GM12878 (cell line): ENCODE measurements around the gene RBM4. TPM values are rescaled to one million over a fixed set of nuclear protein-coding genes. Genes with fewer than 3 reads are reported as not detected.

ENCODE experiments used
- ATAC-seq: fragments of 200-7000 bp; cut with Tn5 transposase; 3 replicates; pipeline ENCODE4 v1.9.1; 2020; ENCODE audit warnings: mild to moderate bottlenecking, moderate library complexity
- BruUV-seq: library from RNA; stranded (reverse); fragments of 400-500 nt; replicated peaks from 2 replicates; lab custom pipeline; 2021; lab: Mats Ljungman, UMichigan
- CTCF ChIA-PET: fragments of 300-600 bp; sonication (Branson Sonifier 250); formaldehyde crosslinking; extraction: SDS; loops from one replicate; lab custom pipeline; 2021; ENCODE audit warnings: inconsistent platforms; lab: Yijun Ruan, JAX
- POLR2A ChIA-PET: fragments of 350-600 bp; formaldehyde crosslinking; extraction: SDS; loops from one replicate; lab custom pipeline; 2021; ENCODE audit warnings: inconsistent platforms; lab: Charles Lee
- RAD21 ChIA-PET: fragments of 300-600 bp; sonication (Branson Sonifier 250); formaldehyde crosslinking; loops from one replicate; lab custom pipeline; 2023; ENCODE audit warnings: antibody characterized with exemption; ENCODE audit not compliant: unreplicated experiment; lab: Charles Lee
- SMC1A ChIA-PET: fragments of 300-600 bp; sonication (Branson Sonifier 250); formaldehyde crosslinking; loops from one replicate; lab custom pipeline; 2023; ENCODE audit not compliant: unreplicated experiment, uncharacterized antibody; lab: Charles Lee
- DNase-seq: peaks from one replicate; pipeline ENCODE4 v3.0.0-alpha.2; 2011; ENCODE audit warnings: low read depth, low spot score
- FAIRE-seq: peaks from 3 replicates; lab custom pipeline; 2011; peaks lifted over from hg19 to GRCh38; lab: Jason Lieb, UNC
- H2AFZ ChIP-seq: 2 replicates; pipeline ENCODE4 v1.6.0; 2011; ENCODE audit warnings: low read depth, low read length, control low read depth; ENCODE audit not compliant: control insufficient read depth
- H3K27ac ChIP-seq: 2 replicates; pipeline ENCODE4 v1.5.1; 2011; ENCODE audit warnings: control low read depth; ENCODE audit not compliant: control insufficient read depth, insufficient read depth
- H3K27me3 ChIP-seq, 2 experiments: replicated peaks in 1 of 2; 2 replicates each; pipeline versions ENCODE4 v1.6.0 to v1.6.1; 2011; ENCODE audit warnings: low read length in 1 of 2; ENCODE audit not compliant: control insufficient read depth in 2 of 2, insufficient read depth in 2 of 2
- H3K36me3 ChIP-seq, 2 experiments: 2 replicates each; pipeline ENCODE4 v1.5.1; 2011; ENCODE audit warnings: low read length in 1 of 2; ENCODE audit not compliant: control insufficient read depth in 2 of 2, insufficient read depth in 2 of 2
- H3K4me1 ChIP-seq: 2 replicates; pipeline ENCODE4 v1.6.1; 2011; ENCODE audit warnings: mild to moderate bottlenecking, low read length, moderate library complexity, mixed read lengths; ENCODE audit not compliant: control insufficient read depth, insufficient read depth
- H3K4me2 ChIP-seq: 2 replicates; pipeline ENCODE4 v1.6.0; 2011; ENCODE audit warnings: control low read depth; ENCODE audit not compliant: control insufficient read depth, insufficient read depth
- H3K4me3 ChIP-seq: fragments of 200-600 bp; sonication (generic); 2 replicates; pipeline ENCODE4 v1.5.1; 2016
- H3K79me2 ChIP-seq: 2 replicates; pipeline ENCODE4 v1.6.0; 2011; ENCODE audit warnings: low read length; ENCODE audit not compliant: control insufficient read depth, insufficient read depth
- H3K9ac ChIP-seq: 2 replicates; pipeline ENCODE4 v1.8.0; 2011; ENCODE audit warnings: low read length, control low read depth, mixed read lengths; ENCODE audit not compliant: control insufficient read depth, insufficient read depth
- H3K9me3 ChIP-seq: replicated peaks from 3 replicates; pipeline ENCODE4 v1.5.1; 2011; ENCODE audit warnings: mild to moderate bottlenecking, low read length; ENCODE audit not compliant: control insufficient read depth, insufficient read depth
- H4K20me1 ChIP-seq: 2 replicates; pipeline ENCODE4 v1.6.0; 2011; ENCODE audit not compliant: control insufficient read depth, insufficient read depth
- CHD2 ChIP-seq: IDR thresholded peaks from 2 replicates; pipeline ENCODE4 v1.6.1; 2011; ENCODE audit warnings: low read depth, low read length, improper control_type of control experiment, borderline replicate concordance
- CREM ChIP-seq: IDR thresholded peaks from 2 replicates; pipeline ENCODE4 v1.6.1; 2014; ENCODE audit warnings: antibody characterized with exemption, low read depth
- KDM1A ChIP-seq: fragments of 200-600 bp; sonication (generic); IDR thresholded peaks from 2 replicates; pipeline ENCODE4 v1.6.1; 2016; ENCODE audit warnings: borderline replicate concordance
- LARP7 ChIP-seq: fragments of 450-650 bp; IDR thresholded peaks from 2 replicates; pipeline ENCODE4 v1.6.1; 2017; ENCODE audit warnings: mild to moderate bottlenecking
- MEF2A ChIP-seq: IDR thresholded peaks from 2 replicates; pipeline ENCODE4 v1.6.1; 2011; ENCODE audit warnings: low read depth, mild to moderate bottlenecking, low read length, moderate library complexity; ENCODE audit not compliant: insufficient read depth
- MLLT1 ChIP-seq: fragments of 450-650 bp; IDR thresholded peaks from 2 replicates; pipeline ENCODE4 v1.6.1; 2016; ENCODE audit warnings: mild to moderate bottlenecking
- MTA3 ChIP-seq: IDR thresholded peaks from 2 replicates; pipeline ENCODE4 v1.6.1; 2012; ENCODE audit warnings: low read length, inconsistent platforms, borderline replicate concordance
- NFYA ChIP-seq: IDR thresholded peaks from 2 replicates; pipeline ENCODE4 v1.6.1; 2011; ENCODE audit warnings: low read depth, mild to moderate bottlenecking, low read length, improper control_type of control experiment, borderline replicate concordance
- PAX5 ChIP-seq: IDR thresholded peaks from 2 replicates; pipeline ENCODE4 v1.6.1; 2011; ENCODE audit warnings: low read depth, low read length, borderline replicate concordance
- PAX8 ChIP-seq: fragments of 450-650 bp; IDR thresholded peaks from 2 replicates; pipeline ENCODE4 v1.6.1; 2017; ENCODE audit warnings: mild to moderate bottlenecking, moderate library complexity
- RB1 ChIP-seq: fragments of 450-650 bp; formaldehyde crosslinking; IDR thresholded peaks from 2 replicates; pipeline ENCODE4 v1.6.1; 2017; ENCODE audit warnings: mild to moderate bottlenecking, borderline replicate concordance
- RUNX3 ChIP-seq: IDR thresholded peaks from 2 replicates; pipeline ENCODE4 v1.6.1; 2012; ENCODE audit warnings: low read length, inconsistent platforms
- SMAD1 ChIP-seq: fragments of 450-650 bp; IDR thresholded peaks from 2 replicates; pipeline ENCODE4 v1.6.1; 2018; ENCODE audit warnings: mild to moderate bottlenecking, low read depth; ENCODE audit not compliant: partially characterized antibody
- SMC3 ChIP-seq: IDR thresholded peaks from 2 replicates; pipeline ENCODE4 v1.6.1; 2011; ENCODE audit warnings: low read length, improper control_type of control experiment, borderline replicate concordance
- SPI1 ChIP-seq: IDR thresholded peaks from 2 replicates; pipeline ENCODE4 v1.6.1; 2011; ENCODE audit warnings: low read depth, mild to moderate bottlenecking, low read length, moderate library complexity, borderline replicate concordance; ENCODE audit not compliant: insufficient read depth
- ZBTB11 ChIP-seq: fragments of 450-650 bp; formaldehyde crosslinking; IDR thresholded peaks from 2 replicates; pipeline ENCODE4 v1.5.0; 2022; ENCODE audit warnings: mild to moderate bottlenecking, missing genetic modification characterization
- WGBS: methylation state at CpG from one replicate; pipeline ENCODE4 v1.1.6; 2016; ENCODE audit warnings: low lambda C conversion rate; ENCODE audit not compliant: insufficient replicate concordance, insufficient coverage; ENCODE audit errors: missing lambda C conversion rate; 5-methylcytosine and 5-hydroxymethylcytosine counted together
- in situ Hi-C: fragments of 300-500 bp; cut with MboI; formaldehyde crosslinking; loops from 9 replicates; pipeline ENCODE4 v1.14.3; 2018; ENCODE audit warnings: mixed read lengths
- intact Hi-C: fragments of 100-400 bp; cut with micrococcal nuclease; formaldehyde crosslinking; loops from one replicate; pipeline ENCODE4 v1.14.2; 2022; ENCODE audit not compliant: unreplicated experiment
- polyA plus RNA-seq, 11 experiments: library from polyadenylated mRNA; depleted of rRNA in 4 of 11; unstranded in 6 of 11; stranded (reverse) in 5 of 11; fragments of >200 nt; fragmentation: Nextera tagmentation in 4 of 11; fragmentation: Illumina TruSeq in 1 of 11; extraction: Ambion mirVana in 4 of 11; extraction: Trizol in 1 of 11; gene quantifications; 1 replicate in 1 of 11; 2 replicates in 10 of 11; pipeline versions ENCODE4 v1.2.1 to v1.2.3, GENCODE V29; 2011 to 2016; ENCODE audit warnings: inconsistent platforms in 2 of 11, missing spikeins in 2 of 11, low read depth in 1 of 11
- total RNA-seq, 4 experiments: library from RNA; depleted of rRNA in 3 of 4; stranded (reverse); fragments of >200 nt in 3 of 4; fragmentation: Illumina TruSeq in 1 of 4; extraction: Trizol in 1 of 4; gene quantifications; 2 replicates each; pipeline versions ENCODE4 v1.2.1 to v1.2.3, GENCODE V29; 2013 to 2021
- TF ChIP-seq, protein P1 (sequence below): fragments of 450-650 bp; IDR thresholded peaks from 2 replicates; pipeline ENCODE4 v1.6.1; 2017; ENCODE audit warnings: borderline replicate concordance

RBM4 gene
- total and polyA plus RNA-seq, 10 of the 15 experiments (the other 5 are each of a cell fraction or from before 2014, with no cell fraction given) = 105 to 224 (median 138) TPM

- FAIRE-seq = no peak
- Histone ChIP-seq H3K4me1 (peaks cover 7% of the 10 kb centered on the region), H3K36me3 (peaks cover 0 to 9% of the 10 kb centered on the region in 2 experiments; a peak in 3 of 4 replicates), H3K27ac (no peak overlapping the region), H2AFZ (no peak overlapping the region), H3K4me2 (no peak overlapping the region), H3K27me3 (no peaks in the 10 kb centered on the region), H3K4me3 (no peak overlapping the region), H4K20me1 (no peaks in the 10 kb centered on the region), H3K9ac (no peak overlapping the region), H3K79me2 (no peaks in the 10 kb centered on the region), H3K9me3 (no peaks in the 10 kb centered on the region)
- CTCF ChIA-PET = interaction anchor here (1.0 kb wide), 1 partner anchor 22 kb away, joined by 3 read pairs; no protein-coding TSS in a partner anchor
- ATAC-seq = no peak
- SMC1A ChIA-PET = no interaction called here
- 87% methylated on average over 6 of the region's 6 CpGs for WGBS
- in situ Hi-C loops = no loop called here
- RAD21 ChIA-PET = no interaction called here
- POLR2A ChIA-PET = no interaction called here
- intact Hi-C loops = no loop called here
- no peak for DNase-seq
- BruUV-seq = no TSS peak
- TF ChIP-seq CREM = no peak
- TF ChIP-seq PAX8 = no peak
- no peak for TF ChIP-seq KDM1A
- TF ChIP-seq RUNX3 = no peak
- TF ChIP-seq SMAD1 = no peak
- no peak for TF ChIP-seq SPI1
- no peak for TF ChIP-seq PAX5
- TF ChIP-seq MTA3 = no peak
- no peak for TF ChIP-seq LARP7
- TF ChIP-seq ZBTB11 (CRISPR knock-in tag) = no peak
- no peak for TF ChIP-seq SMC3
- TF ChIP-seq CHD2 = no peak
- no peak for TF ChIP-seq RB1
- no peak for TF ChIP-seq NFYA
- TF ChIP-seq, protein P1, sequence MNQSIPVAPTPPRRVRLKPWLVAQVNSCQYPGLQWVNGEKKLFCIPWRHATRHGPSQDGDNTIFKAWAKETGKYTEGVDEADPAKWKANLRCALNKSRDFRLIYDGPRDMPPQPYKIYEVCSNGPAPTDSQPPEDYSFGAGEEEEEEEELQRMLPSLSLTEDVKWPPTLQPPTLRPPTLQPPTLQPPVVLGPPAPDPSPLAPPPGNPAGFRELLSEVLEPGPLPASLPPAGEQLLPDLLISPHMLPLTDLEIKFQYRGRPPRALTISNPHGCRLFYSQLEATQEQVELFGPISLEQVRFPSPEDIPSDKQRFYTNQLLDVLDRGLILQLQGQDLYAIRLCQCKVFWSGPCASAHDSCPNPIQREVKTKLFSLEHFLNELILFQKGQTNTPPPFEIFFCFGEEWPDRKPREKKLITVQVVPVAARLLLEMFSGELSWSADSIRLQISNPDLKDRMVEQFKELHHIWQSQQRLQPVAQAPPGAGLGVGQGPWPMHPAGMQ = no peak
- no peak for TF ChIP-seq MLLT1
- TF ChIP-seq MEF2A = no peak
These were observed 35.4 kb upstream of the RBM4 start for GRCh38 chr11:66603072-66603471.
